ENCODE data around the gene ACOT13. TPM values are rescaled to one million over a fixed set of nuclear protein-coding genes. Genes with fewer than 3 reads are reported as not detected.
"Not testable (repeated sequence)": the region's sequence is repeated elsewhere in the genome, so short reads cannot be mapped to it uniquely, and the experiment has no call there.

The ACOT13 gene
- total RNA-seq, 1 experiment from 2014 or later: 48.0 TPM

GRCh38 chr6:24752917-24753492, 86.1 kb downstream of the ACOT13 start:
- DNase-seq (ENCODE audit: low spot score): no peak
- in situ Hi-C loops (cut with HindIII; ENCODE audit: low sequenced_read_pairs): no loop called here

- no peak for DNase-seq (ENCODE audit: low spot score)
- in situ Hi-C loops (cut with HindIII; ENCODE audit: low sequenced_read_pairs): no loop called here
These were observed 86.7 kb downstream of the ACOT13 start for GRCh38 chr6:24753545-24753944.

- DNase-seq (ENCODE audit: low spot score); in situ Hi-C loops (cut with HindIII; ENCODE audit: low sequenced_read_pairs): not testable (repeated sequence)
These were observed 87.5 kb downstream of the ACOT13 start for GRCh38 chr6:24754378-24754777.

Other genes with a start within 250 kb of the ACOT13 start
- gene GPLD1, start 177.5 kb upstream of the ACOT13 start, total RNA-seq (2014; rRNA removed; shearing (Covaris generic)): 0.71 and 7.4 TPM in 2 replicates
- gene ALDH5A1, start 172.1 kb upstream of the ACOT13 start, total RNA-seq (2014; rRNA removed; shearing (Covaris generic)): 6.1 and 8.6 TPM in 2 replicates
- gene KIAA0319, start 20.9 kb upstream of the ACOT13 start, total RNA-seq (2014; rRNA removed; shearing (Covaris generic)): 0.18 and 0.95 TPM in 2 replicates
- gene TDP2, start 178 bp upstream of the ACOT13 start, total RNA-seq (2014; rRNA removed; shearing (Covaris generic)): 41.1 and 58.3 TPM in 2 replicates
- 50.3 and 66.0 TPM in 2 replicates for gene C6orf62, start 52.1 kb downstream of the ACOT13 start, total RNA-seq (2014; rRNA removed; shearing (Covaris generic))
- 61.0 and 102 TPM in 2 replicates for gene GMNN, start 107.9 kb downstream of the ACOT13 start, total RNA-seq (2014; rRNA removed; shearing (Covaris generic))
- gene ARMH2, start 131.8 kb downstream of the ACOT13 start, total RNA-seq (2014; rRNA removed; shearing (Covaris generic)): not detected in 2 replicates